ENCODE data around the gene KIF4A. TPM values are rescaled to one million over a fixed set of nuclear protein-coding genes. Genes with fewer than 3 reads are reported as not detected.

Gene KIF4A
- total RNA-seq = 1.6 and 1.8 TPM in 2 replicates

DNA sequence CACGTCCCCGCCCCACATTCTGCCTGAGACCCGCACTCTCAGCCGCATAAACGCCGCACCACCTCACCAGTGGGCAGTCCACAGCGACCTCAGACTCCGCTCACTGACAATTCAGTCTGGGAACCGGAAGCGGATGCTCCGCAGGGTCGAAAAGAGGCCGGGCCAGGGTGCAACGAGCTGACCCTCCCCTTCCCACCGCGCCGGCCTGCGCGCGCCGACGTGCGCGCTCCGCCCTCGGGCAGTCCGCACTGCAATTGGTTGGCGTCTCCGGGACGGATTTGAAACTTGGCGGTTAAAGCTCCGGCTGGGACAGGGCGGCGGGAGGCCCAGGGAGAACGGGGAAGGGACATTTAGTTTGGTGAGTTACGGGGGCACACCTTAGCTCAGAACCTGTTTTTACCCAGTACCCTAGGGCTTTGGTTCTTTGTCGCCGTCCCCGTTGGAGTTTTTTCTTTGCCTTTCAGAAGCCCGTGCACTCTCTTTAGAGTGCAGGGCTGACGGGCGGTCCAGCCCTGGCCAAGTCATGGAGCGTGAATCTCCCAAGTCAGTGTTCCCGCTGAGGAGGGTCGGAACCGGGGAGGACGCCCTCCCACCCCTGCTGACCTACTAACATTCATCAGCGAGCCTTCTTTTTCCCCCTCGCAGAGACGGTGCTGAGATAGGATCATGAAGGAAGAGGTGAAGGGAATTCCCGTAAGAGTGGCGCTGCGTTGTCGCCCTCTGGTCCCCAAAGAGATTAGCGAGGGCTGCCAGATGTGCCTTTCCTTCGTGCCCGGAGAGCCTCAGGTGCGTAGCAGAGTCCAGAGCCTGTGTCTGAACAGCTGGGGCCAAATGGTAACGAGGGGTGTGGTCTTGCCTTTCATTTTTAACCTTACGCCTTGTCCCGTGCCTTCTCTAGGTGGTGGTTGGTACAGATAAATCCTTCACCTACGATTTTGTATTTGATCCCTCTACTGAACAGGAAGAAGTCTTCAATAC, at the start of gene KIF4A, which contains the start of gene PDZD11:
Gene KIF4A, plus strand, starts transcription at position 312 of the 978 bp plus-strand sequence. Its CDS starts 355 bp downstream, at position 667.
Gene PDZD11, minus strand, starts transcription at position 135 of the 978 bp plus-strand sequence. CDS start 586 bp downstream, outside the sequence.

GRCh38 chrX:70260104-70260503, 29.8 kb upstream of the KIF4A start, which contains the start of gene P2RY4:
Gene P2RY4, minus strand, starts transcription at chrX:70260204. Its CDS starts 580 bp downstream, at chrX:70259624.

GRCh38 chrX:70268034-70268433, 21.9 kb upstream of the KIF4A start, which contains the start of gene ARR3:
Gene ARR3, plus strand, starts transcription at chrX:70268334. Its CDS starts 1,052 bp downstream, at chrX:70269386.

GRCh38 chrX:70281951-70282350, 8.0 kb upstream of the KIF4A start, which contains the start of gene RAB41:
Gene RAB41, plus strand, starts transcription at chrX:70282172. Its CDS starts 46 bp downstream, at chrX:70282218.

DNA sequence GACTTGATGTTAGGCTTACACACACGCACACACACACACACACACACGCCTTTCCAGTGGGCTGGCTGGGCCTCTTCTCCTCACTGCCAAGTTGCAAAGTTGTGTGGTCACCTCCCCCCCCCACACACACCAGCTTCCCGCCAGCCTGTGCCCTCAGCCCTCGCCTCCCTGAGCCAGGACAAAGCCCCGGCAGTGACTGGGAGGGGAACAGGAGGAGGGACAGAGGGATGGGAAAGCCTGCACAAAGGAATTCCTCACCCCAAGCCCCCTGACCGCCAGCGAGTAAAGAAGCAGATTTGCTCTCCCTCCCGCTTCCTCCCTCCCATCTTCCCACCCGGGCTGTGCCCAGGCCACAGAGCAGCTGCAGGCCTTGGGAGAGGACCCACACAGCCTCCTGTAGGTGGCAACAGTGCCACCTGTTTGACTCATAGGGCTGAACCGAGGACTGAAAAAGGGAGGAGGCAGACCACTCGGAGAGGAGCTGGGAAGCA, 133.0 kb downstream of the KIF4A start, which contains the start of gene GDPD2:
Gene GDPD2, plus strand, starts transcription at position 464 of the 491 bp plus-strand sequence. CDS start 1,671 bp downstream, outside the sequence.

DNA sequence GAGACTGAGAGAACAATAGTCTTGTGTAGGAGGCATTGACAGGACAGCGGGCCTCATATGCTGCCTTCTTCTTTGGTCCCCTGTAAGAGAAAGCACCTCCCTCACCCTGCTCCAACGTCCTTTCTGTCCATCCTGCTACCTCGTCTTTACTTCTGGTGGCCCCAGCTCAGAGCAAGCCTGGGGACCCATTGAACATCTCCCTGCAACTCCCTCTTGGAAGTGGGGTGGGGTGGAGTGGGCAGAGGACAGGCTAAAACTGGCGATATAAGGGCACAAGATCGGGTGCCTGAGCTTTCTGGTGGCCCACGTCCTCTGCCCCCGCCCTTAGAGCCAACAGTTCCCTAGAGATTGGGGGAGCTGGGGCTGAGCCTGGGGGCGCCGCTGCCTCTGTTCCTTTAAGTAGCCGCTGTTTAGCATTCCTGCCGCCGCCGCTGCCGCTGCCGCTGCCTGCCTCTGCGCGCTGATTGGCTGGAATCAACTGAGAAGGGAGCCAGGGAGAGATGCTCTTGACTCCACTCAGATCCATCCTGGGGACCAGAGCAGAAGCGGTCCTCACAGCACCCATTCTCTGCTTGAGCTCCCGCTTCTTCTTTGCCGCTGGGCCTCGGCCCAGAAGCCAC, 154.5 kb downstream of the KIF4A start, which contains the start of gene DLG3:
Gene DLG3, plus strand, starts transcription at position 510 of the 620 bp plus-strand sequence. CDS start 367 bp downstream, outside the sequence.

Other genes with a start within 250 kb of the KIF4A start
- gene AWAT2, start 240.2 kb upstream of the KIF4A start, total RNA-seq = not detected in 2 replicates
- not detected in 2 replicates for gene OTUD6A, start 227.6 kb upstream of the KIF4A start, total RNA-seq
- gene IGBP1, start 156.7 kb upstream of the KIF4A start, total RNA-seq = 116 and 129 TPM in 2 replicates
- not detected in 2 replicates for gene DGAT2L6, start 112.6 kb upstream of the KIF4A start, total RNA-seq
- gene AWAT1, start 55.4 kb upstream of the KIF4A start, total RNA-seq = not detected in 2 replicates
- gene P2RY4, start 29.9 kb upstream of the KIF4A start, total RNA-seq = under 0.01 and 0.18 TPM in 2 replicates
- gene ARR3, start 21.8 kb upstream of the KIF4A start, total RNA-seq = not detected in 2 replicates
- not detected in 2 replicates for gene RAB41, start 7.9 kb upstream of the KIF4A start, total RNA-seq
- gene PDZD11, start 177 bp upstream of the KIF4A start, total RNA-seq = 37.8 and 40.5 TPM in 2 replicates
- not detected in 2 replicates for gene GDPD2, start 133.2 kb downstream of the KIF4A start, total RNA-seq
- 16.7 and 20.8 TPM in 2 replicates for gene DLG3, start 154.7 kb downstream of the KIF4A start, total RNA-seq